ENCODE data around the gene PRTN3.

PRTN3 gene

GRCh38 chr19:840519-841206 is at the start of gene PRTN3:
Gene PRTN3 (plus strand): TSS chr19:840999. CDS start chr19:841009, 10 bp downstream.
- DNase-seq, result no peak

- no peak for DNase-seq
Measured at GRCh38 chr19:791007-791566, 49.7 kb upstream of the PRTN3 start.

GRCh38 chr19:791567-792305 is 49.1 kb upstream of the PRTN3 start:
- no peak for DNase-seq

- DNase-seq, result no peak
Measured at GRCh38 chr19:792306-792885, 48.4 kb upstream of the PRTN3 start.

- DNase-seq, result no peak
Measured at GRCh38 chr19:793806-794205, 47.0 kb upstream of the PRTN3 start.

- no peak for DNase-seq
Measured at GRCh38 chr19:795073-795611, 45.7 kb upstream of the PRTN3 start.

- no peak for DNase-seq
Measured at GRCh38 chr19:795691-796581, 44.9 kb upstream of the PRTN3 start.

GRCh38 chr19:796692-797527 is 43.9 kb upstream of the PRTN3 start, which contains the start of gene PTBP1:
Gene PTBP1 (plus strand): TSS chr19:797452. CDS start chr19:797498, 46 bp downstream.
- peak; percentile 100 for DNase-seq

- DNase-seq, result peak; percentile 89
Measured at GRCh38 chr19:797528-798414, 43.0 kb upstream of the PRTN3 start.

GRCh38 chr19:798415-799075 is 42.3 kb upstream of the PRTN3 start:
- no peak for DNase-seq

- DNase-seq, result no peak
Measured at GRCh38 chr19:799076-799881, 41.5 kb upstream of the PRTN3 start.

- no peak for DNase-seq
Measured at GRCh38 chr19:800360-801029, 40.3 kb upstream of the PRTN3 start.

- DNase-seq, result no peak
Measured at GRCh38 chr19:801030-801860, 39.6 kb upstream of the PRTN3 start.

- no peak for DNase-seq
Measured at GRCh38 chr19:801861-802497, 38.8 kb upstream of the PRTN3 start.

GRCh38 chr19:802498-803098 is 38.2 kb upstream of the PRTN3 start:
- DNase-seq, result no peak

- DNase-seq, result no peak
Measured at GRCh38 chr19:803099-803561, 37.7 kb upstream of the PRTN3 start.

Data from CD4-positive, alpha-beta T cell treated with Interferon gamma for 1 hour (primary cell).